ENCODE results near the gene TMEM134. TPM values are rescaled to one million over a fixed set of nuclear protein-coding genes. Genes with fewer than 3 reads are reported as not detected.
A peak's percentile ranks its signal among the peaks of the same experiment; 100 is the strongest.

Gene TMEM134
- total and polyA plus RNA-seq, 2 of the 4 experiments (the other 2 are of a cell fraction): 12.5 to 55.0 TPM

DNA sequence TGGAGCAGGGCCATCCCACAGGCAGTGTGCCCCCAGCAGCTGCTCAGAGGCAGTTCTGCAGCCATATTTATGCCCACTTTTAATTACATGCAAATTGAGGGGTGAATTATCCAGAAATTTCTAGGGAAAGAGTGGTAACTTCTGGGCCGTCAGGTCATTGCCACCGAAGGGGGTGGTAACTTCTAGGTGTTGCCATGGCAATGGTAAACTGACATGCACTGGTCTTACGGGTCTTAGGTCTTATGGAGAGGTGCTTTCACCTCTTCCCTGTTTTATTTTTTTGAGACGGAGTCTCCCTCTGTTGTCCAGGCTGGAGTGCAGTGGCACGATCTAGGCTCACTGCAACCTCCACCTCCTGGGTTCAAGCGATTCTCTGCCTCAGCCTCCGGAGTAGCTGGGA is 3.8 kb upstream of the TMEM134 start:
- H4K91ac ChIP-seq (ENCODE audit: insufficient read depth, low read depth, low read length): no peak overlapping the region
- no peak overlapping the region for H2BK20ac ChIP-seq (ENCODE audit: low read depth, low read length)
- H2BK15ac ChIP-seq (ENCODE audit: low read depth, low read length): no peak overlapping the region
- H3K36me3 ChIP-seq (ENCODE audit: control insufficient read depth, insufficient read depth, low read length): no peaks in the 10 kb centered on the region
- POLR2A ChIA-PET (ENCODE audit: unreplicated experiment): no interaction called here
- peaks cover 4% of the 10 kb centered on the region for H3K4me1 ChIP-seq (ENCODE audit: control insufficient read depth, insufficient read depth, low read length)
- H3K18ac ChIP-seq (ENCODE audit: low read depth, low read length): no peak overlapping the region
- no peak overlapping the region for H3K56ac ChIP-seq (ENCODE audit: extremely low read depth, insufficient read depth, low read length)
- dilution Hi-C loops (cut with HindIII; ENCODE audit: low sequenced_read_pairs, unreplicated experiment): no loop called here
- H3K27me3 ChIP-seq (ENCODE audit: control insufficient read depth, insufficient read depth, low read length): peaks cover 3% of the 10 kb centered on the region
- H3K4ac ChIP-seq (ENCODE audit: low read depth, low read length): no peak overlapping the region
- no peak overlapping the region for H4K8ac ChIP-seq (ENCODE audit: low read depth in 2 of 2, low read length in 2 of 2)
- H3K9ac ChIP-seq (ENCODE audit: low read depth, low read length): no peak overlapping the region
- ATAC-seq (ENCODE audit: low read depth) (no peak), DNase-seq (no peak)
- WGBS, 2 experiments (ENCODE audit: extremely low coverage in 2 of 2, insufficient read length in 1 of 2): no CpG with 5 or more reads among the region's 7 CpGs
- H3K23ac ChIP-seq (ENCODE audit: low read depth, low read length): no peak overlapping the region
- H3K9me3 ChIP-seq (ENCODE audit: control insufficient read depth, insufficient read depth, low read length): no peaks in the 10 kb centered on the region
- no peak overlapping the region for H3K4me2 ChIP-seq (ENCODE audit: low read depth, low read length)
- H2AFZ ChIP-seq (replicated peaks; ENCODE audit: low read length, poor library complexity): no peak overlapping the region
- peak overlapping the region; percentile 72 for H2AK9ac ChIP-seq (replicated peaks; ENCODE audit: low read depth, low read length, poor library complexity)
- intact Hi-C loops (cut with micrococcal nuclease): no loop called here
- no peak overlapping the region for H3K27ac ChIP-seq (ENCODE audit: insufficient read depth, low read length)
- TF ChIP-seq, protein P1, sequence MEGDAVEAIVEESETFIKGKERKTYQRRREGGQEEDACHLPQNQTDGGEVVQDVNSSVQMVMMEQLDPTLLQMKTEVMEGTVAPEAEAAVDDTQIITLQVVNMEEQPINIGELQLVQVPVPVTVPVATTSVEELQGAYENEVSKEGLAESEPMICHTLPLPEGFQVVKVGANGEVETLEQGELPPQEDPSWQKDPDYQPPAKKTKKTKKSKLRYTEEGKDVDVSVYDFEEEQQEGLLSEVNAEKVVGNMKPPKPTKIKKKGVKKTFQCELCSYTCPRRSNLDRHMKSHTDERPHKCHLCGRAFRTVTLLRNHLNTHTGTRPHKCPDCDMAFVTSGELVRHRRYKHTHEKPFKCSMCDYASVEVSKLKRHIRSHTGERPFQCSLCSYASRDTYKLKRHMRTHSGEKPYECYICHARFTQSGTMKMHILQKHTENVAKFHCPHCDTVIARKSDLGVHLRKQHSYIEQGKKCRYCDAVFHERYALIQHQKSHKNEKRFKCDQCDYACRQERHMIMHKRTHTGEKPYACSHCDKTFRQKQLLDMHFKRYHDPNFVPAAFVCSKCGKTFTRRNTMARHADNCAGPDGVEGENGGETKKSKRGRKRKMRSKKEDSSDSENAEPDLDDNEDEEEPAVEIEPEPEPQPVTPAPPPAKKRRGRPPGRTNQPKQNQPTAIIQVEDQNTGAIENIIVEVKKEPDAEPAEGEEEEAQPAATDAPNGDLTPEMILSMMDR (conservative IDR thresholded peaks at IDR 0.05; ENCODE audit: low read depth, low read length): no peak
- TF ChIP-seq MXI1 (IDR thresholded peaks at IDR 0.05; ENCODE audit: borderline replicate concordance, low read depth, low read length) (no peak), CEBPB (IDR thresholded peaks at IDR 0.05; ENCODE audit: low read depth, low read length) (no peak), BHLHE40 (IDR thresholded peaks at IDR 0.05; ENCODE audit: low read depth, low read length) (no peak), MAFK (IDR thresholded peaks at IDR 0.05; ENCODE audit: low read depth, low read length) (no peak), RFX5 (IDR thresholded peaks at IDR 0.05; ENCODE audit: low read depth, low read length) (no peak), CHD1 (IDR thresholded peaks at IDR 0.05; ENCODE audit: low read depth, low read length) (no peak), SMC3 (IDR thresholded peaks at IDR 0.05; ENCODE audit: low read depth, low read length) (no peak), MAZ (IDR thresholded peaks at IDR 0.05; ENCODE audit: borderline replicate concordance, low read depth, low read length) (no peak), RAD21 (IDR thresholded peaks at IDR 0.05; ENCODE audit: low read length) (no peak), POLR2A (IDR thresholded peaks at IDR 0.05; ENCODE audit: low read depth, low read length) (no peak), NFE2L2 (IDR thresholded peaks at IDR 0.05; ENCODE audit: low read depth, low read length) (no peak), RCOR1 (IDR thresholded peaks at IDR 0.05; ENCODE audit: insufficient replicate concordance, low read length) (no peak), FOS (IDR thresholded peaks at IDR 0.05; ENCODE audit: low read depth, low read length) (no peak)
- TF ChIP-seq, protein P2, sequence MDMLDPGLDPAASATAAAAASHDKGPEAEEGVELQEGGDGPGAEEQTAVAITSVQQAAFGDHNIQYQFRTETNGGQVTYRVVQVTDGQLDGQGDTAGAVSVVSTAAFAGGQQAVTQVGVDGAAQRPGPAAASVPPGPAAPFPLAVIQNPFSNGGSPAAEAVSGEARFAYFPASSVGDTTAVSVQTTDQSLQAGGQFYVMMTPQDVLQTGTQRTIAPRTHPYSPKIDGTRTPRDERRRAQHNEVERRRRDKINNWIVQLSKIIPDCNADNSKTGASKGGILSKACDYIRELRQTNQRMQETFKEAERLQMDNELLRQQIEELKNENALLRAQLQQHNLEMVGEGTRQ (IDR thresholded peaks at IDR 0.05; ENCODE audit: low read depth, low read length): no peak
- TF ChIP-seq, protein P3, sequence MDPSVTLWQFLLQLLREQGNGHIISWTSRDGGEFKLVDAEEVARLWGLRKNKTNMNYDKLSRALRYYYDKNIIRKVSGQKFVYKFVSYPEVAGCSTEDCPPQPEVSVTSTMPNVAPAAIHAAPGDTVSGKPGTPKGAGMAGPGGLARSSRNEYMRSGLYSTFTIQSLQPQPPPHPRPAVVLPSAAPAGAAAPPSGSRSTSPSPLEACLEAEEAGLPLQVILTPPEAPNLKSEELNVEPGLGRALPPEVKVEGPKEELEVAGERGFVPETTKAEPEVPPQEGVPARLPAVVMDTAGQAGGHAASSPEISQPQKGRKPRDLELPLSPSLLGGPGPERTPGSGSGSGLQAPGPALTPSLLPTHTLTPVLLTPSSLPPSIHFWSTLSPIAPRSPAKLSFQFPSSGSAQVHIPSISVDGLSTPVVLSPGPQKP (IDR thresholded peaks at IDR 0.05; ENCODE audit: borderline replicate concordance, low read depth, low read length): no peak
- H3K4me3 ChIP-seq (ENCODE audit: insufficient read depth, low read depth, low read length): no peak overlapping the region
- no peaks in the 10 kb centered on the region for H3K9me1 ChIP-seq (ENCODE audit: insufficient read depth, low read length)
- no peak overlapping the region for H4K5ac ChIP-seq (ENCODE audit: low read depth, low read length)
- no peak overlapping the region for H3K14ac ChIP-seq (replicated peaks; ENCODE audit: low read depth, low read length)
- no peak overlapping the region for H2BK5ac ChIP-seq (ENCODE audit: low read depth, low read length, poor library complexity, severe bottlenecking)
- in situ Hi-C loops (cut with MboI; ENCODE audit: low sequenced_read_pairs): no loop called here
- no peaks in the 10 kb centered on the region for H4K20me1 ChIP-seq (ENCODE audit: insufficient read depth, low read length)
- no peak overlapping the region for H2BK120ac ChIP-seq (ENCODE audit: low read depth, low read length)
- H3K79me1 ChIP-seq (ENCODE audit: low read depth in 1 of 2, low read length in 2 of 2): peaks cover 0 to 8% of the 10 kb centered on the region in 2 experiments; a peak in 2 of 4 replicates
- no peak overlapping the region for H2AK5ac ChIP-seq (ENCODE audit: low read depth, low read length)
- CTCF ChIA-PET: interaction anchor here (0.6 kb wide), 1 partner anchor 72 kb away, joined by 3 read pairs; no protein-coding TSS in a partner anchor
- no TSS peak for BruUV-seq (replicated peaks)

Measured in IMR-90 (cell line).